ENCODE measurements around the gene GDF10.

The GDF10 gene

DNA sequence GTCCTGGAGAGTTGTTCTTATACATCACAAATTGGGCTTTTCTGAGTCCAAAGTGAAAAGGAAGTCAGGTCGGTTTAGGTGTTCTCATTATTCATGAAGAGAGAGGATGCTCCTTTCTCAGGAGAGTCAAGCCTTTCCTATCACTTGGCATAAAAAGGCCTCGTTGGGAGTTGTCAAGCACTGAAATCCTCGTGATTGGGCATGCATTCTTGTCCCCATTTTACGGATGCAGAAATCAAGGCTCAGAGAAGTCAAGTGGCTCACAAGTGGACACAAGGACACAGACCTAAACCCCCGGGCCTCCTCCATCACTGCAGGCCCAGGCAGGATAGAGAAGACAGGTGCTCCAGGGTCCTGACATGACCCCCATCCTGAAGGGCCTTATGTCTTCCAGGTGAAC lies 56.7 kb downstream of the GDF10 start:
- no peak for DNase-seq

DNA sequence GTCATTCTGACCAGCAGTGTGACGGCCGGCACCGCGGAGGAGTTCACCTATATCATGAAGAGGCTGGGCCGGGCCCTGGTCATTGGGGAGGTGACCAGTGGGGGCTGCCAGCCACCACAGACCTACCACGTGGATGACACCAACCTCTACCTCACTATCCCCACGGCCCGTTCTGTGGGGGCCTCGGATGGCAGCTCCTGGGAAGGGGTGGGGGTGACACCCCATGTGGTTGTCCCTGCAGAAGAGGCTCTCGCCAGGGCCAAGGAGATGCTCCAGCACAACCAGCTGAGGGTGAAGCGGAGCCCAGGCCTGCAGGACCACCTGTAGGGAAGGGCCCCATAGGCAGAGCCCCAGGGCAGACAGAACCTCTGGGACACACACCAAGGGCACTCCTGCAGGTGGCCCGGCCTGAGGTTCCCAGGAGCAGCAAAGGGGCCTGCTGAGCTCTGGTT lies 57.2 kb downstream of the GDF10 start:
- no peak for DNase-seq

DNA sequence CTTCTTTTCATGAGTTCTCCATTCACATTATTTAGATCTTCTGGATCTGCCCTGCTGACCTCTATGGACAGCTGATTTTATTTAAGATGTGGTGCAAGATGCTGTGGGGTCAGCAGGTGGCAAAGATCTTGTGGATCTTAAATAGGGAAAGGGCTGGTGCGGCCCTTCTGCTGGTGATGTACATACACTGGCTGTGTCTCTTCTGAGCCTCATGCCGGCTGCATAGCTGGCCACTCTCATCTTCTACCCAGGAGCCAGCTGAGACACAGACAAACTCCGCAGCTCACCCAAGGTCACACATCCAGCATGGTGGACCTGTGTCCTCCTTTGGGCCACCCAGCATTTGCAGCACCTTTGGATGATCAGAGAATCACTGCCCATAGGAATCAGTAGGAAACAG lies 57.9 kb downstream of the GDF10 start:
- no peak for DNase-seq

DNA sequence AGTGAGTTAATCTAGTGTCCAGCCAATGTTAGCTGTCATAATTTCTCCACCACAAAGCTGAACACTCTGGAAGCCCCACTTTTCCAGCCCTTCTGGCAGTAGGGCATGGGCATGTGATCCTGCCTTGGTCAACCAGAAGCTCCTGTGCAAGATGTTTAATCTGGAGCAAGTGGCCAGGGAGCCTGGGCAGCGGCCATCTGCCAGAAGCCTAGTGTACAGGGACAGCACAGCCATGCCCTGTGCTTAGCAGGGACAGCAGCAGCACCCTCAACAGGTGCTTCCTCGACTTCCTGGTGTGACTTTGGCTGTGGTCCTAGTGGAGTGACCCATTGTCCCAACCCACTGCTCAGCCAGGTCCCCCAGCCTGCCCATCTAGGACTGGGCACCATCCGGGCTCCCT lies 58.5 kb downstream of the GDF10 start:
- DNase-seq: no peak

DNA sequence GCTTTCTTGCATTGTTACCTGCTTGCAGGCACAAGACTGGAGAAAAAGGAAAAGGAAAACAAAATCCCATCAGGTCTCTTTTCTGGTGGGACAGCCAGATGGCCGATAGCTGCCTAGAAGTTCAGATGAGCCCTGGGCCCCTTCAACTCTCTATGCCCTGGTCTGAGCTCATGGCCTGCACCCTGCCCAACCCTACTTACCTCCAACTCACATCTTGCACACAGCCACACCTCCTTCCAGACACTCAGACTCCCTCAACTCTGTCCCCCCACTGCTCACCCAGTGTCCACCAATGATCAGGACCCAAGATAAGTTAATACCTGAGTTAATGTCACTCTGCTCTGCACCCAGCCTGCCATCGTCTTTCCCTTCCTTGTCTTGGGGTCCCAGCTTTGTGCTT lies 59.1 kb downstream of the GDF10 start:
- no peak for DNase-seq

DNA sequence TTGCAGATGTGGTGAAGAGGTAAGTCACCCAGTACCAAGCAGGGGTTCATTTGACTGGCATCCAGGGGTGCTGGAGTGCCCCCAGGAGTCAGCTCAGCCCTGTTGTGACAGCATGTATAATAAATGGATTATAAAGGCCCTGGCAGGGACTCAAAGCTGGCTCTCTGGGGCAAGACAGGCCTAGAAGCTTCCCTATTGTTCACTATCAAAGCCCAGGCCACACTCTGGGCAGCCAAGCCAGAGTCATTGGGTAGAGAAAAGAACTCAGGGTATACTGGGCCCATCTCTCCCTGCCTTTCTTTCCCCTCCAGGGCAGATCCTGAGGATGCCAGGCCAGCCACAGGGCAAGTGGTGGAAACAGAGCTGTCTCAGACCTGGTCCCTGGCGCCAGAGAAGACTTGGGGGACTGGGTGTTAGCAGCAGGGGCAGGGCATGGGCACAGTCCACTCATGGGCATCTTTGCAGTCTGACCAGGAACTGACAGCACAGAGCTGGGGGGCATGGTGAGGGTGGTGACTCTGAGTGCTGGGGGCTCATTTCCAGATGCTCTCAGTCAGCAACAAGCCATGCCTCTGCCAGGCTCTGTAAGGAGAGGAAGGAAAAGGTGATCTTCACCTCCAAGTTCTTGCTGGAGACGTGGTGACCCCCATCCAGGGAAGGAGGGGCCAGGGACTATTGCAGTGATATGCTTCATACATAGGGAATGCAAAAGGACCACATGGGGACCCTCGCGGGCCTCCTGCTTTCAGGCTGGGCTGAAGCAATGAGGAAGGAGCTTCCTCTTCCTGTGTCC lies 59.8 kb downstream of the GDF10 start:
- no peak for DNase-seq

DNA sequence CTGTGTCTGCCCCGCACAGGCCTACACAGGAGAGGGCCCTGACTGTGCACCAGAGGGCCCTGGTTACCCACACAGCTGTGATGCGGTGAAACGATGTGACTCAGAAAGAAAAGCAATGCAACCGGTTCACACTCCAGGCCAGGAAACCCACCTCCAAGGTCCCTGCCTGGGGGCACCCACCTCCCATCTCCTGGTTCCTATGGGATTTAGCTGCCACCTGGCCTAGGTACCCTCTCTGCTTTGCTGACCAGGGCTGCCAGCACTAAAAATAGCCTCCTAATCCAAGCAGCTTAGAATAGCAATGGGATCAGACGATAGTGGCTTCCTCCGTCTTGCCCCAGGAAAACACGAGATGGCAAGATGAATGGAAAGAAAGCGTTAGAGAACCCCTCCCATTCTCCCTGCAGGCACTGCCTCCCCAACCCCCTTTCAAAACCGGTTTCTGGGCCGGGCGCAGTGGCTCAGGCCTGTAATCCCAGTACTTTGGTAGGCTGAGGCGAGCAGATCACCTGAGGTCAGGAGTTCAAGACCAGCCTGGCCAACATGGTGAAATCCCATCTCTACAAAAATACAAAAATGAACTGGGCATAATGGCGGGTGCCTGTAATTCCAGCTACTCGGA lies 60.5 kb downstream of the GDF10 start:
- DNase-seq: no peak

DNA sequence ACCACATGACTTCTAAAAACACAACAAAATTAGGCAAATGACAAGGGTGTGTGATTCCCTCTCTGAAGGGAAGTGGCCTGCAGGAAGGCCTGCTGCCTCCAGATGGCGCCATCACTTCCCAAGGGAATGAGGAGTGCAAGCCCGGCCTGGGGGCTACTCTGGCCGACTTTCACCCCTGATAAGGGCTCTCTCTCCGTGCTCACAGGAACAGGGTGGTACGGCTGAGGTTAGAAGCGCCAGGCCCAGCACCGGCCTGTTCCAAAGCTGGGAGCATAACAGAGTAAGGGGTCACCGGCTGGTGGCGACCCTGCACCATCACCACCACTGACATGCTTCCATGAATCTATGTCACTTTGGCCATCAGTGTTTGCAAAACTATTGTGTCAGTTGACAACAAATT lies 61.3 kb downstream of the GDF10 start:
- peak; percentile 26 for DNase-seq

DNA sequence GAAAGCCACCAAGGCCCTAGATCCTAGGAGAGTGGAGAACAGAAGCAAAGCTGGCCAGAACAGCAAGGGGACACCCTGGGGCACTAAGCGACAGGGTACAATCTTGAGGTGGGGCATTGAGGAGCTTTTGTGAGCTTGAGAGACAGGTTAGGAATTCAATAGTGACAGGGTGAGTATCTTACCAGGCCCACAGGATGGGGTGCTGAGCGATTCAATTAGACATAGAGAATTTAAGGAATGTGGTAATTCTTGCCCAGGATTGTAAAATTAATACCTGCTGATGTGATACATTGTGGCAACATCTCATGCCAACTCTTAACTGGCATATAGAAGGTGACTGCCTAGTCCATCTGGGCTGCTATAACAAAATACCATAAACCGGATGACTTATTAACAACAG lies 62.2 kb downstream of the GDF10 start:
- no peak for DNase-seq
